ENCODE data around the gene TBXAS1. TPM values are rescaled to one million over a fixed set of nuclear protein-coding genes. Genes with fewer than 3 reads are reported as not detected.

TBXAS1 gene
- polyA plus RNA-seq, 3 donors = 25.6 to 26.7 (median 26.5) TPM

DNA sequence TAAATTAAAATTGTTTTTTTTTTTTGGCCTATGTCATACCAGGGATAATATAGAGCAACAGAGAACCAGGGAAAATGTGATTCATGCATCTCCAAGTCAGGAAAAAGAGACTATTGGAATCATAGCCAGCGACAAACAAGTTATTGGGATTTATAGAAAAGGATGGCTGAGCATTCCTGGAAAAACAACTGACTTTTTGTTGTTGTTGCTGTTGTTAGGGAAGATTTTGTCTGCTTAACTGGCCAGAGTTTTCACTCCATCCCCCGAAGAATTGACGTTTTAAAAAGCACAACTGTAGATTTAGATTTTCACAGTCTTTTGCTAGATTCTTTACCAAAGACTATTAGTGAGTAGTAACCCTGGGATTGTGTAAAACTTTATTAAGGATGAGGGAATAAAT is 112.4 kb downstream of the TBXAS1 start:
- no peak for DNase-seq (ENCODE audit: low read depth in 3 of 3, low spot score in 2 of 3)

DNA sequence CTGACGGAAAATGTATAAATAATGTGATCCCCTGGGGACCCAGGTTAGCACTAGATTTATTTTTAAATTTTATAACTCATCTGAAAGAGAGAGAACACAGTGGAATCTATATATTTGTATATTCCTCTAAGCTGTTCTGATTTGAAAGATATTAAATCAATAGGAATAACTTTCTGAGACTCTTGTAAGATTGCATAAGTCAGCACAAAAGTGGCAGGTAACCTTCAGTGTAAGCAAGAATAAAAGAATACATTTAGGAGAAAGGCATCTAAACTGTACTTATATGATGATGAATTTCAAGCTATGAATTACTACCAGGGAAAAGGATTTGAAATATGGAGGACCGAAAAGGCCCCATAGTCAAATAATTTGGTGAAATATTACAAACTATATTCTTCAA is 112.8 kb downstream of the TBXAS1 start:
- DNase-seq (ENCODE audit: low read depth in 3 of 3, low spot score in 2 of 3) = no peak

- DNase-seq (ENCODE audit: low read depth in 3 of 3, low spot score in 2 of 3) = no peak
Measured at GRCh38 chr7:139942636-139943035, 113.6 kb downstream of the TBXAS1 start.

GRCh38 chr7:139943401-139943800 is 114.3 kb downstream of the TBXAS1 start:
- no peak for DNase-seq (ENCODE audit: low read depth in 3 of 3, low spot score in 2 of 3)

DNA sequence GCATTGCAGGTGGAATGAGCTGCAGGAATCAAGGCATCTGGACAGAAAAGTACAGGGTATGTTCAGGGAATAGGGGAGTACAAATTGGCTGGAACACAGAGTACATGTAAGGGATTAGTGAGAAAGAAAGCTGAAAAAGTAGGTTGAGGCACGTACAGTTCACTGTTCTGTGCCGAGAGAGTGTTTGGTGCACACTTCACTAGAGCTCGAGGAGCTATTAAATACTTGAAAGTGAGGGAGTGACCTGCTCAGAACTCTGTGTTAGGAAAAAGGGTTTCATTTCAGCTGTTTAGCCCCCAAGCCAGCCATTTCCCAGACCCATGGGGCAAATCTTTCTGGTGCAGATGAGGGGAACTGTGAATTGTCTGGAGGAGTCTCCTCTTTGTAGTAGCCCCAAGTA is 115.2 kb downstream of the TBXAS1 start:
- DNase-seq (ENCODE audit: low read depth in 3 of 3, low spot score in 2 of 3) = no peak

DNA sequence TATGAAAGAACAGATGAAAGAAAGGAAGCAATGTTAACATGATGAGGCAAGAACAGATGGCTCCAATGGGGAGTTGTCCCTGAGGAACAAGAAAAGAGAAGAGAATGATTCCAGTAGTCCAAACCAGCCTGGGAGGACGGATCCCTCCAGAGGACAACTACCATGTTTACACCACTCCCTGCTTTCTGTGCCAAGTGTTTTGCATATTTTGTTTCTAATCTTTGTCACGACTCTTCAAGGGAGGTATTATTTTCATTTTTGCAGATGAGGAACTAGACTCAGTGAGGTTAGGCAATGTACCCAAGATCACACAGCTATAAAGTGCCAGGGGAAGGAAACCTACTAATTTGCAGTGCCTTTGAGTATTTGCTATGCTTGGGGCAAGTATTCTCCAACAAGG is 117.5 kb downstream of the TBXAS1 start:
- no peak for DNase-seq (ENCODE audit: low read depth in 3 of 3, low spot score in 2 of 3)

DNA sequence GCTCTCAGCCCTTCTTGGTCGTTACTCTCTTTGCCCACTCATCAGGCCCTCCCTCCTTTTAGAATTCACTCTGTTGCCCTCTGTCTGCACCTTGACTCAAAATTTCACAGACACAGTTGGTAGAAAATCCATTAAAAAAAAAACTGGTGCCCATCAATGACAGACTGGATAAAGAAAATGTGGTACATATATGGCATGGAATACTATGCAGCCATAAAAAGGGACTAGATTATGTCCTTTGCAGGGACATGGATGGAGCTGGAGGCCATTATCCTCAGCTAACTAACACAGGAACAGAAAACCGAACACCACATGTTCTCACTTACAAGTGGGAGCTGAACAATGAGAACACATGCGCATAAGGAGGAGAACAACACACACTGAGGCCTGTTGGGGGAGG is 118.0 kb downstream of the TBXAS1 start:
- DNase-seq (ENCODE audit: low read depth in 3 of 3, low spot score in 2 of 3) = no peak

DNA sequence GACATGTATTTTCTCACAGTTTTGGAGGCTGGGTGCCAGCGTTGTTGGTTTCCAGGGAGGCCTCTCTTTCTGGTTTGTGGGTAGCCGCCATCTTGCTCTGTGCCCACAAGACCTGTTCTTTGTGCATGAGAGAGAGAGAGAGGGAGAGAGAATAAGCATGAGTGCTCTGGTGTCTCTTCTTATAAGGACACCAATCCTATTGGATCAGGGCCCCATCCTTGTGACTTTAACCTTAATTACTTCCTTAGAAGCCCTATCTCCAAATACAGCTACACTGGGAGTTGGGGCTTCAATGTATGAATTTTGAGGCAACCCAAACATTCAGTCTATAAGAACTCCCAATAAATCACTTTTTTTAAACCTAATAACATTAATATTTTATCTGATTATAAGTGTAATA is 119.1 kb downstream of the TBXAS1 start:
- DNase-seq (ENCODE audit: low read depth in 3 of 3, low spot score in 2 of 3) = no peak

DNA sequence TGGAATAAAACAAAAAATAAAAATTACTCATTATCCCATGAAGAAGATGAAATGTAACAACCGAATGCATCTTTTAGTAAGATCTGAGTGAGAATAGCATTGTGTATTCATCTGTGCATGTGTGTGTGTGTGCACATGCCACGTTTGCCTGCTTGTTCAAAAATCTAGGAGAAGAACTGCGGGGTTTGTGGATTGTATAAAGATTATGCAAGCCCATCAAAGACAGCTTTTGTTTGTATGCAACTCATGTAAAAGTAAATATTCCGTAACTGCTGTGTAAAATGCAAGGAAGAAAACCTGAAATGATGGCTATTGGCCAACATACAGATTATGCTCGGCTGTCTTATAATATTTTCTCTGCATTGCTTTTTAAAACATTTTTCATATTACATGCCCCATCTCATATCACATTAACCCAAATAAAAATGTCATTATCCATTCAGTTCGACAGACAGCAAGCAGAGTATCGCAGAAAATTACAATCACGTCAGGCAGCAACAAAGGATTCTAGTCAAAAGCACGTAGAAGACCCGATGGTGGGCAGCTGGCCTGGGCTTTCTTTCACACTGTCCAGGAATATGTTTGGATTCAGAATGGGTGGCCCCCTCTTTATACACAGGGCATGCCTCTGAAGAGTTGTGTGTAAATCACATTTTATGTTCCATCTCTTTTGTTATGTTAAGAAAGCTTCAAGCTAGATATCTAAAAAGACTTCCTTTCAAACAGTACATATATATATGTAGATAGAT is 119.7 kb downstream of the TBXAS1 start:
- DNase-seq (ENCODE audit: low read depth in 3 of 3, low spot score in 2 of 3) = no peak

- DNase-seq (ENCODE audit: low read depth in 3 of 3, low spot score in 2 of 3) = no peak
Measured at GRCh38 chr7:139949629-139950028, 120.6 kb downstream of the TBXAS1 start.

GRCh38 chr7:139950881-139951525 is 121.9 kb downstream of the TBXAS1 start:
- no peak for DNase-seq (ENCODE audit: low read depth in 3 of 3, low spot score in 2 of 3)

GRCh38 chr7:139953229-139953628 is 124.2 kb downstream of the TBXAS1 start:
- DNase-seq (ENCODE audit: low read depth in 3 of 3, low spot score in 2 of 3) = no peak

- DNase-seq (ENCODE audit: low read depth in 3 of 3, low spot score in 2 of 3) = no peak
Measured at GRCh38 chr7:139955109-139955820, 126.2 kb downstream of the TBXAS1 start.

GRCh38 chr7:139958599-139959284 is 129.7 kb downstream of the TBXAS1 start:
- DNase-seq (ENCODE audit: low read depth in 3 of 3, low spot score in 2 of 3) = no peak

DNA sequence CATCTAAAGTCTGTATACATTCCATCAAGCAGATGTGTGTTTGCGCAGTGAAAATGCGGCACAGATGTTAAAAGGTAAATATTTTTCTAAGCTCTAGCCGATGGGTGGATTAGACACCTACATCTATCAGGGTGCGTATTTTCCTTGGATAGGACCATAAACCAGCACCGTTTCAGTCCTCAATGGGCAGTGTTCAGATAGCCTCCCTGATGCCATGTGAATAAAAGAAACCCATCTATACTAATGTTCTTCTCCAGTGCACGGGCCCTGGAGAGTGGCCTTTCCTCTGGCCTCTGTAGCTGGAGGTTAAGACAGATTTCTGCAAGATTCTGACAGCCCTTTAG is 130.2 kb downstream of the TBXAS1 start:
- no peak for DNase-seq (ENCODE audit: low read depth in 3 of 3, low spot score in 2 of 3)

DNA sequence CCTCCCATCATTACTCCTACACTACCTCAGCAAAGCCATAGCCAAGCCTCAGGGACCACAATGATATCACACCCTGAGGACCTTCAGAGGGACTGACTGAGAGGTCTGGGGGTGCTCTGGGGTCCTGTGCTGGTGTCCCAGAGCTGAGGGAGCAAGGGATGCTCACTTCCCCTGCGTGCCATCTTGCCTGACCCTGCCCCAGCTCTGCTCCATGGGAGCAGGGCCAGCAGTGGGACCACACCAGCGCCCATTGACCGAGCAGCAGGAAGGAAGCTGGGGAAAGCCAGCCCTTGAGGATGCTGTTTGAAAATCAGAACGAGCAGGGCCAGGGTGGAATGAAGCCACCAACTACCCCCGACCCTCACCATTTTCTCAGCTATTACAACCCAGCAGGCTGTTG is 130.7 kb downstream of the TBXAS1 start:
- no peak for DNase-seq (ENCODE audit: low read depth in 3 of 3, low spot score in 2 of 3)

DNA sequence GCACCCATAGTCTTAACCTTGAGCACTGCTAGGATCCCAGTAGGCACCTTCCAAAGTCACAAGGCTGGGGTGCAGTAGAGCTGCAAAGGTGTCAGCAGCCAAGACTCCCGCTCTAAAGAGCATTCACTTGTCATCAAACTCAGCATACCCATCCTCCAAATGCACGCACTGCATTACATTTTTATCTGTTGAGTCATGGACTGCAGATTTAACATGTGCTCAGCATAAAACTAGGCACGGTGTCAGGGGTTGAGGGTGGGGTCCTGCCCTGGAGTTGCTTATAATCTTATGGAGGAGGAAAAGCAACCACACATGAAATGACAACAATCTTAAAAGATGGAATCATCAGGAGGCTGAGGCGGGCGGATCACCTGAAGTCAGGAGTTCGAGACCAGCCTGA is 131.1 kb downstream of the TBXAS1 start:
- no peak for DNase-seq (ENCODE audit: low read depth in 3 of 3, low spot score in 2 of 3)

DNA sequence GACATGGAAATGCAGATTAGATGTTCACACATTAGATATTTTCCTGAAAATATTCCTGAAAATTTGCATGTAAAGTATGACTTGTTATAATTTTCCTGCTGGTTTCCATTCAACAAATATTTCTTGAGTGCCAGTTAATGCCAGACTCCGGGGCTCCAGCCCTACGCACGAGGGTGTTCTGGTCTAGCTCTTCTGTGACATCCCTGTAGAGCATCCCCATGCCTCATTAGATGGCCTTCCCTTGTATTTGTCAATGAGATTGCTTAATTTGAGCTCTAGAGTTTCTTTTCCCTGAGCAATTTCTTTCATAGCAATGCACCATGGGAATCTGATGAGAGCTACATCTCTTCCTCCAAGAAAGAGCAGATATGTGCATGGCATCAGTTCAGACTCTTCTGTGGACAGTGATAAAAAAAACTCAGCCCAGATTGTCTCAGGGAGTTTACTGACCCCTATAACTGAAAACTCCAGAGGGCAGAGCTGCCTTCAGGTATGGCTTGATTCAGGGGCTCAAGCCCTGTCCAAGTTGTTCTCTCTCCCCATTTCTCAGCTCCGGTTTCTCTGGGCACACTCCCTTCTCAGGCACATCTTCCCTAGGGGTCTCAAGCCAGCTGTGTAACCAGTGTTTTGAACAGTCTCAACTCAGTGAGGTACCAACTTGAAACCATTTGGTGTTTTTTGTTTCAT is 137.0 kb downstream of the TBXAS1 start:
- no peak for DNase-seq (ENCODE audit: low read depth in 3 of 3, low spot score in 2 of 3)

DNA sequence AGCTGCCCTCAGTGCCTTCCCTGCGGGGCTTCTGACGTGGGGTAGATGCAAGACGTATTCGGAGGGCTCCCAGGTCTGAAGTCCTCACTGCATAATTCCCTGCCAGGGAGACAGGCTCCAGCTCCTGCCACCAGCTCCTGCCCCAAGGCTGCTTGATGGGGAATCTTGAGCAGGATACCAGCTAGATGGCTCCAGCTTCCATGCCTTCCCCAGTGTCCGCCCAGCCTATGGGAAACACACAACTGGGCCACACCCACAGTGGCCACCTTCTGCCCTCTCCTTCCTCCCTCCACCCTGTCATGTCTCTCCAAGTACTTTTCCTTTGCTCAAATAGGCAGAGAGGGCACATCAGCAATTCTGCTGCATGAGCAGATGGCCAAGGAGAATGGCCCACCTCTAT is 137.9 kb downstream of the TBXAS1 start:
- DNase-seq (ENCODE audit: low read depth in 3 of 3, low spot score in 2 of 3) = no peak

DNA sequence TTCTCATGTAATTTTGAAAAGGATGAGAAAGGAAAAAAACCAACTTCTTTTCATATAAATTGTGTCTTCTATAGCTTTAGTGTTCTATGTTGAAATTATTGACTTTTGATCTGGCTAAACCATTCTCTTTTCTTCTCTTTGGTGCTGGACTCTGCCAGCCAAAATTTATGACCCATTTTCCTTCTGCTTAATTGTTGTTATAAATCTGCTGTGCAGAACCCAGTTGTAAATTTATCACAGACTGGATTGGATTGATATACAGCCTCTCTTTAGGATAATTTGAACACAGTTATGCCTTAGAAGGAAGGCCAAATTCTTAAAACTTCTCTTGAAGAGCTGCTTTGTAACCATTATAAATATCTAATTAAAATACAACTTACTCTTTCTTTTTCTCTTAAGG is 139.9 kb downstream of the TBXAS1 start:
- DNase-seq (ENCODE audit: low read depth in 3 of 3, low spot score in 2 of 3) = no peak

- DNase-seq (ENCODE audit: low read depth in 3 of 3, low spot score in 2 of 3) = no peak
Measured at GRCh38 chr7:139972029-139972428, 143.0 kb downstream of the TBXAS1 start.

Measured in right renal cortex interstitium (tissue), 3 donors.